Aorta (tissue), 5 donors: ENCODE measurements around the gene UBR1. TPM values are rescaled to one million over a fixed set of nuclear protein-coding genes. Genes with fewer than 3 reads are reported as not detected.
"Not testable (repeated sequence)": the region's sequence is repeated elsewhere in the genome, so short reads cannot be mapped to it uniquely, and the experiment has no call there.

Experiments used
- ATAC-seq: fragments of 200-7000 bp; cut with Tn5 transposase; one replicate; pipeline ENCODE4 v1.9.1; 2022; ENCODE audit warnings: moderate library complexity; ENCODE audit not compliant: low FRiP score
- DNase-seq, 2 donors: peaks; one replicate each; pipeline ENCODE4 v3.0.0-alpha.2; 2020
- H3K27ac ChIP-seq, 2 donors: one replicate each; pipeline ENCODE4 v1.5.1; 2013; ENCODE audit warnings: low read length in 2 of 2, mild to moderate bottlenecking in 2 of 2, moderate library complexity in 2 of 2, control low read depth in 1 of 2, inconsistent platforms in 1 of 2, low read depth in 1 of 2
- H3K27me3 ChIP-seq, 2 donors: one replicate each; pipeline ENCODE4 v1.6.1; 2013; ENCODE audit warnings: control low read depth in 1 of 2, low read length in 1 of 2, mild to moderate bottlenecking in 1 of 2, moderate library complexity in 1 of 2; ENCODE audit not compliant: insufficient read depth in 2 of 2, control insufficient read depth in 1 of 2
- H3K36me3 ChIP-seq, 2 donors: one replicate each; pipeline ENCODE4 v1.6.1; 2013; ENCODE audit warnings: control low read depth in 1 of 2, low read length in 1 of 2, mild to moderate bottlenecking in 1 of 2; ENCODE audit not compliant: insufficient read depth in 2 of 2, control insufficient read depth in 1 of 2
- H3K4me1 ChIP-seq, 2 donors: one replicate each; pipeline ENCODE4 v1.6.1; 2013; ENCODE audit warnings: low read length in 2 of 2, control low read depth in 1 of 2, mild to moderate bottlenecking in 1 of 2, moderate library complexity in 1 of 2; ENCODE audit not compliant: insufficient read depth in 2 of 2, control insufficient read depth in 1 of 2
- H3K4me3 ChIP-seq, 2 donors: one replicate each; pipeline ENCODE4 v1.5.1; 2013; ENCODE audit warnings: low read length in 2 of 2, control low read depth in 1 of 2, mild to moderate bottlenecking in 1 of 2
- H3K9me3 ChIP-seq: one replicate; pipeline ENCODE4 v1.6.1; 2013; ENCODE audit warnings: mild to moderate bottlenecking, low read length; ENCODE audit not compliant: control insufficient read depth
- WGBS, 2 donors: extraction: QIAGEN DNeasy Blood & Tissue Kit; methylation state at CpG; one replicate each; pipeline ENCODE4 v1.1.7; 2013; 5-methylcytosine and 5-hydroxymethylcytosine counted together
- intact Hi-C, 2 donors: fragments of 100-400 bp; cut with DNase I; formaldehyde crosslinking; loops; one replicate each; pipeline versions ENCODE4 v1.14.2 to v1.15.0; 2022
- polyA plus RNA-seq, 2 donors: library from polyadenylated mRNA; stranded (reverse); fragments of 200-250 nt; gene quantifications; one replicate each; pipeline ENCODE4 v1.2.3, GENCODE V29; 2013
- total RNA-seq, 2 donors: library from RNA; stranded (reverse); fragmentation: NEBNext Ultra II Directional; extraction: Animal tissue kit (Norgen Biotek cat#: 25700); gene quantifications; one replicate each; pipeline ENCODE4 v1.2.1, GENCODE V29; 2021
- donor health status: healthy with polysubstance abuse.
- donor health status: Bipolar disorder and iron deficiency.
- donor health status: DM: no; HTN: no; CAD: no.
- donor health status: DM: no; HTN: no; CAD: no.
- donor health status: DM: yes; HTN: yes; CAD: no.

Gene UBR1
- total and polyA plus RNA-seq, 4 donors: 4.0 to 43.7 (median 25.0) TPM

DNA sequence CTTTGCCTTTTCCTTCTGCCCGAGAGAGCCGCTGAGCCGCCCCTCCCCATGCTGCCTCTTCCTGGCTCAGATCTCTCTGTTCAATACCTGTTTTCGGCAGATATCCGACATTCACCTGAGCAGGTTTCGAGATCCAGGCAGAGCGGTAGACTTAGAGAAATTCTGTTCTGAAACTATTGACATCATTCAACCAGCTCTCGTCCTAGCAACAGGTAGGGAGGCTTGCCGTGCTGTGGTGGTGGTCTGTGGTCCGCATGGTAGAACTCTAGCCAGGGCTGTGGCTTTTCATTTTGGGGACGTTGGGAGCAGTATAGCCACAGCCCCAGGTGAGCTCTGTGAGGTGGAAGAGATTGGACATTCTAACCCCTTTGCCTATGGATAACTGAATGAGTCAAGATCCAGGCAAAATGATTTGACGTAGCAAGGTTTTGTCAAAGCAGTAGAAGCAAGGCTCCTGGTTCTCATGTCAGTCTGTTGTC is 28.4 kb upstream of the UBR1 start:
- Histone ChIP-seq H3K27ac (peak overlapping the region in 1 of 2 donors; percentile 24), H3K9me3 (no peaks in the 10 kb centered on the region), H3K36me3 (peaks cover 0 to 5% of the 10 kb centered on the region in 2 donors), H3K27me3 (no peaks in the 10 kb centered on the region), H3K4me1 (no peaks in the 10 kb centered on the region), H3K4me3 (peak overlapping the region; percentile 69 to 70)
- intact Hi-C loops: no loop called here
- 7 to 9% methylated on average over 12 of the region's 12 CpGs for WGBS, 2 donors
- no peak for ATAC-seq
- no peak for DNase-seq

DNA sequence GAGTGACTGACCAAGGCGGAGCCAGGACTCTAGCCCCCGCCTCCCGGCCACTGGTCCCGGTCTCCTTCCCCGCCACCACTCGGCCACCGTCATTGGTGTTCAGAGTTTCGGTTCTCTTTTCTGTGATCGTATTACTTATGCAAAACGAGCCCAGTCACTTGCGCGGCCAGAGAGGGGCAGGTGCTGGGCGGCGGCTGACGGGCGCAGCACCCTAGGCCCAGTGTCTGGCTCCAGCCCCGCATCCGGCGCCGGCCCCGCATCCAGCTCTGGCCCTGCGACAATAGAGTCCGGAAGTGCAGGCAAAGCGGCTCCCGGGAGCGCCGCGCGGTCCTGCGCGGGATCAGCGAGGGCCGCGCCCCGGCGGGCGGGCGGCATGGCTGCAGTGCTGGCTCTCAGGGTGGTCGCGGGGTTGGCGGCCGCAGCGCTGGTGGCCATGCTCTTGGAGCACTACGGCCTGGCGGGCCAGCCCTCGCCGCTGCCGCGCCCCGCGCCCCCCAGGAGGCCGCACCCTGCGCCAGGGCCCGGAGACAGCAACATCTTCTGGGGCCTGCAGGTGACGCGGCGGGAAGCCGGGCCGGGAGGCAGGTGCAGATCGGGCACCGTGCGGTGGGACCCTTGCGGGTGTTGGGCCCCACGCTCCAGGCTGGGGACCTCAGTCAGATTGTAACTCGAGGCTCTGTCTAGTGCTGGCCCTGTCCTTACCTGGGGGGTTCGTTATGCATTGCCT is 27.8 kb upstream of the UBR1 start, which contains the start of gene TMEM62:
Gene TMEM62 (plus strand): TSS at position 157 of the 727 bp plus-strand sequence. CDS start 217 bp downstream, at position 374.
- H3K27ac ChIP-seq: peak within 1 kb of the TSS in 1 of 2 donors; percentile 24
- ATAC-seq: peak; percentile 93
- peak within 1 kb of the TSS; percentile 69 to 70 for H3K4me3 ChIP-seq
- WGBS, 2 donors: 0 to 1% methylated on average over 44 to 66 of the region's 66 CpGs
- intact Hi-C loops: no loop called here
- peak; percentile 91 to 93 for DNase-seq
- H3K27me3 ChIP-seq: no peaks in the 10 kb centered on the region
- H3K4me1 ChIP-seq: no peaks in the 10 kb centered on the region
- H3K36me3 ChIP-seq: peaks cover 0 to 5% of the 10 kb centered on the region in 2 donors
- no peaks in the 10 kb centered on the region for H3K9me3 ChIP-seq

DNA sequence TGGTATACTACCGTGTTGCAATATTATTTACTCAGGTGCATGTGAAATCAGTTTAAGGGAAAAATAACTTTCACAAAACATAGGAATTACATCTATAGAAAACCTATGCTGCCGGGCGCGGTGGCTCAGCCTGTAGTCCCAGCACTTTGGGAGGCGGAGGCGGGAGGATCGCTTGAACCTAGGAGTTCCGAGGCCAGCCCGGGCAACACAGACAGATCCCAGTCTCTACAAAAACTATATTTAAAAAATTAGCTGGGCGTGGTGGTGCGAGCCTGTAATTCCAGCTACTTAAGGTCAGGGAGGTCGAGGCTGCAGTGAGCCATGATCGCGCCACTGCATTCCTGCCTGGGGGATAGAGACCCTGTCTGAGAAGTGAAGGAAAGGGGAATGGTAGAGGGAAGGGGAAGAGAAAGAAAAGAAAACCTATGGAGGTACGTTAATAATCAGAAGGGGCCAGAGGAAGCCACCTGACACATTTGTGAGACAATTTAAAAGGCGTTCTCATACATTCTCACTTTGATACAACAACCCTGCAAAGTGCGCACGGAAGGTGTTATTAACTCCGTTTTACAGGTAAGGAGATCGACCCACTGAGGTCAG is 27.1 kb upstream of the UBR1 start:
- H3K27ac ChIP-seq: peak overlapping the region in 1 of 2 donors; percentile 24
- WGBS, 2 donors: 24 to 30% methylated on average over 20 of the region's 20 CpGs
- H3K9me3 ChIP-seq: no peaks in the 10 kb centered on the region
- peaks cover 0 to 5% of the 10 kb centered on the region in 2 donors for H3K36me3 ChIP-seq
- H3K4me1 ChIP-seq: no peaks in the 10 kb centered on the region
- no peaks in the 10 kb centered on the region for H3K27me3 ChIP-seq
- DNase-seq (peak in 1 of 2 donors; percentile 78), ATAC-seq (peak; percentile 23)
- H3K4me3 ChIP-seq: peak overlapping the region; percentile 69 to 70
- intact Hi-C loops: no loop called here

DNA sequence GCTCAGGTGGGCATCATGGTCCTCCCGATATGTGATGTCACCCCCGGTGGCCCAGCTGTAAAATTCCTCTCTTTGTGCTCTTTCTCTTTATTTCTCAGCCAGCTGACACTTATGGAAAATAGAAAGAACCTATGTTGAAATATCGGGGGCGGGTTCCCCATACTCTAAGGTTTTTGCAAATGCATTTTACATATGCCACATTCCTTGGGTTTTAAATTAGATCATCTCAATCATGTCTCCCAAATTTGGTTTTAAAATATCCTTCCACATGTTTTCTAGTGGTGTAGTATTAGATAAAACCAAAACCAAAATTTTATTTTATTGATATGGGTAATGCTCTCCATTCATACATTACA is 23.1 kb upstream of the UBR1 start:
- intact Hi-C loops: no loop called here
- H3K4me3 ChIP-seq: no peak overlapping the region
- H3K36me3 ChIP-seq: no peaks in the 10 kb centered on the region
- H3K27ac ChIP-seq: no peak overlapping the region
- H3K4me1 ChIP-seq: no peaks in the 10 kb centered on the region
- DNase-seq (no peak), ATAC-seq (no peak)
- H3K9me3 ChIP-seq: no peaks in the 10 kb centered on the region
- H3K27me3 ChIP-seq: no peaks in the 10 kb centered on the region
- WGBS, 2 donors: 90 to 93% methylated on average over 4 of the region's 4 CpGs

DNA sequence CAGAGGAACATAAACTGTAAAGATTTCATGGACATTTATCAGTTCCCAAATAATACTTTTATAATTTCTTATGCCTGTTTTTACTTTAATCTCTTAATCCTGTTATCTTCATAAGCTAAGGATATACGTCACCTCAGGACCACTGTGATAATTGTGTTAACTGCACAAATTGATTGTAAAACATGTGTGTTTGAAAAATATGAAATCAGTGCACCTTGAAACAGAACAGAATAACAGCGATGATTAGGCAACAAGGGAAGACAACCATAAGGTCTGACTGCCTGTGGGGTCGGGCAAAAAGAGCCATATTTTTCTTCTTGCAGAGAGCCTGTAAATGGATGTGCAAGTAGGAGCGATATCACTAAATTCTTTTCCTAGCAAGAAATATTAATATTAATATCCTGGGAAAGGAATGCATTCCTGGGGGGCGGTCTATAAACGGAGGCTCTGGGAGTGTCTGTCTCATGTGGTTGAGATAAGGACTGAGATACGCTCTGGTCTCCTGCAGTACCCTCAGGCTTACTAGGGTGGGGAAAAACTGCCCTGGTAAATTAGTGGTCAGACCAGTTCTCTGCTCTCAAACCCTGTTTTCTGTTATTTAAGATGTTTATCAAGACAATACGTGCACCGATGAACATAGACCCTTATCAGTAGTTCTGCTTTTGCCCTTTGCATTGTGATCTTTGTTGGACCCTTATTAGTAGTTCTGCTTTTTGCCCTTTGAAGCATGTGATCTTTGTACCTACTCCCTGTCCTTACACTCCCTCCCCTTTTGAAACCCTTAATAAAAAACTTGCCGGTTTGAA is 22.5 kb upstream of the UBR1 start:
- H3K27me3 ChIP-seq, intact Hi-C loops, ATAC-seq, H3K27ac ChIP-seq, H3K4me1 ChIP-seq, H3K4me3 ChIP-seq, DNase-seq, H3K9me3 ChIP-seq, H3K36me3 ChIP-seq: not testable (repeated sequence)
- 73 to 74% methylated on average over 10 of the region's 10 CpGs for WGBS, 2 donors

DNA sequence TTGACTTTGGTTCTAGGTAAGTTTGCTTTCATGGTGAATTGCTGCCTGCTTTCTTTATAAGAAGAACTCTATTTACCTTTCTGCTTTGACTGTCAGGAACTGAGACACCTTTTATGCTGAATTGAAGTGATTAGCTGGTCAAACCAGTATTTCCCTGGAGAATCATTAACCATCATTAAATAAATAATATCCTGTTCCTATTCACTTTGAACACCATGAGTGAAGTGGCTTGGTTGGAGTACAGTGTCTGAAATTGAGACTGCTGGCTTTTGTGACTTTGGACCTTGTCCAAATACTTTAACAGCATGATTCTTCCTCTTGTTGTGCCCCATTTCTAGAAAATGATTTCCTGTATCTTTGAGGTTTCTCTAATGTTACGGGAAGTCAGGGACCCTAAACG is 21.9 kb upstream of the UBR1 start:
- DNase-seq (no peak), ATAC-seq (no peak)

DNA sequence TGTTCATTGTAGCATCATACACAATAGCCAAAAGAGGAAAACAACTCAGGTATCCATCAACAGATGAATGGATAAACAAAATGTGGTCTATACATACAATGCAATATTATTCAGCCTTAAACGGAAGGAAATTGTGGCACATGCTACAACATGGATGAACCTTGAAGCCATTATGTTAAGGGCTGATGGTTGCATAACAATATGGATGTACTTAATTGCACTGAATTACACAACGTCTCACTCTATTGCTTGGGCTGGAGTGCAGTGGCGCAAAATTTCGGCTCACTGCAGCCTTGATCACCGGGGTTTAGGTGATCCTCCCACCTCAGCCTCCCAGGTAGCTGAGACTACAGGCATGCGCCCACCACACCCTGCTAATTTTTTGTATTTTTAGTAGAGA is 20.5 kb upstream of the UBR1 start:
- H3K4me3 ChIP-seq: no peak overlapping the region
- WGBS, 2 donors: 93% methylated on average over 6 of the region's 6 CpGs
- ATAC-seq: no peak
- H3K27ac ChIP-seq: no peak overlapping the region
- H3K36me3 ChIP-seq: no peaks in the 10 kb centered on the region
- no peaks in the 10 kb centered on the region for H3K9me3 ChIP-seq
- H3K27me3 ChIP-seq: no peaks in the 10 kb centered on the region
- H3K4me1 ChIP-seq: no peaks in the 10 kb centered on the region
- intact Hi-C loops: no loop called here
- DNase-seq: no peak

More for the DNA sequence above, 21.9 kb upstream of the UBR1 start:
- Histone ChIP-seq H3K9me3 (no peaks in the 10 kb centered on the region), H3K27me3 (no peaks in the 10 kb centered on the region), H3K4me1 (no peaks in the 10 kb centered on the region), H3K4me3 (no peak overlapping the region), H3K27ac (no peak overlapping the region), H3K36me3 (no peaks in the 10 kb centered on the region)
- WGBS, 2 donors: 92 to 94% methylated on average over 2 of the region's 2 CpGs
- intact Hi-C loops: no loop called here

DNA sequence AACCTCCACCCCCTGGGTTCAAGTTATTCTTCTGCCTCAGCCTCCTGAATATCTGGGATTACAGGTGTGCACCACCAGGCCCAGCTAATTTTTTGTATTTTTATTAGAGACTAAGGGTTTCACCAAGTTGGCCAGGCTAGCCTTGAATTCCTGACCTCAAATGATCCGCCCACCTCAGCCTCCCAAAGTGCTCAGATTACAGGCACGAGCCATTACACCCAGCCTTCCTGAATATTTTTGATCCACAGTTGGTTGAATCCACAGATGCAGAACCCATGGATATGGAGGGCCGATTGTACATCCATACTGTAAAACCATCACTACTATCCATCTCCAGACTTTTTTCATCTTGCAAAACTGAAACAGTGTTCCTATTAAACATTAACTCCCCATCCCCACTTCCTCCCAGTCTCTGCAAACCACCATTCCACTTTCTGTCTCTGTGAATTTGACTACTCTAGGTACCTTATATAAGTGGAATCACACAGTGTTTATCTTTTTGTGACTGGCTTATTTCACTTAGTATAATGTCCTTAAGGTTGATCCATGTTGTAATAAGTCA is 19.3 kb upstream of the UBR1 start:
- WGBS, 2 donors: 83 to 84% methylated on average over 3 of the region's 3 CpGs
- H3K27me3 ChIP-seq: no peaks in the 10 kb centered on the region
- intact Hi-C loops: no loop called here
- DNase-seq (no peak), ATAC-seq (no peak)
- no peaks in the 10 kb centered on the region for H3K36me3 ChIP-seq
- H3K27ac ChIP-seq: no peak overlapping the region
- no peaks in the 10 kb centered on the region for H3K9me3 ChIP-seq
- no peak overlapping the region for H3K4me3 ChIP-seq
- H3K4me1 ChIP-seq: no peaks in the 10 kb centered on the region
